ENCODE results near the gene GLIS1. TPM values are rescaled to one million over a fixed set of nuclear protein-coding genes. Genes with fewer than 3 reads are reported as not detected.

GLIS1 gene
- polyA plus RNA-seq, 1 donor from 2014 or later: not detected

DNA sequence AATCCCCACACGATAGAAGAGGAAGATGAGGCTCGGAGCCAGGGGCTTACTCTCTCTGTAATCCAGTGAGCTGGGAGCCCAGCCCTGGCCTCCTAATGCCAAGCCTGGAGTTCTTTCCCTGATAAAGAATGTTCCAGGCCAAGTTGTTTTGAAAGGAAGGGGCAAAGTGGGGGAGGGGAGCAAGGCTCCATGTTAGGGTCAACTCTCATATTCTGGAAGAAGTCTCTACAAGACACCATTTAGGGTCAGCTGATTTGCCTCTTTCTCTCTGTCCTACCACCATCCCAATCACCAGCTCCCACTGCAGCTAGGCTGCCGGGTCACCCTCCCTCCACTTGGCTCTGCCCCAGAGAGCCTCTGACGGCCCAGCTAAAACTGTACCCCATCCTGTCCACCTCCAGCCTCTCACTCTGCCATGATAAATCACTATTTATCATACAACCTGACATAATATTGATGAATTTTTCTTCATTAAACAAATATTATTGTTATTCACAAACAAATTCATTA, 95.0 kb downstream of the GLIS1 start:
- H3F3A ChIP-seq (ENCODE audit: insufficient read depth, low read length, poor library complexity, severe bottlenecking): no peaks in the 10 kb centered on the region
- no peaks in the 10 kb centered on the region for H3K27me3 ChIP-seq (ENCODE audit: insufficient read depth, low read depth, low read length)
- no peaks in the 10 kb centered on the region for H4K20me1 ChIP-seq (ENCODE audit: insufficient read depth)

DNA sequence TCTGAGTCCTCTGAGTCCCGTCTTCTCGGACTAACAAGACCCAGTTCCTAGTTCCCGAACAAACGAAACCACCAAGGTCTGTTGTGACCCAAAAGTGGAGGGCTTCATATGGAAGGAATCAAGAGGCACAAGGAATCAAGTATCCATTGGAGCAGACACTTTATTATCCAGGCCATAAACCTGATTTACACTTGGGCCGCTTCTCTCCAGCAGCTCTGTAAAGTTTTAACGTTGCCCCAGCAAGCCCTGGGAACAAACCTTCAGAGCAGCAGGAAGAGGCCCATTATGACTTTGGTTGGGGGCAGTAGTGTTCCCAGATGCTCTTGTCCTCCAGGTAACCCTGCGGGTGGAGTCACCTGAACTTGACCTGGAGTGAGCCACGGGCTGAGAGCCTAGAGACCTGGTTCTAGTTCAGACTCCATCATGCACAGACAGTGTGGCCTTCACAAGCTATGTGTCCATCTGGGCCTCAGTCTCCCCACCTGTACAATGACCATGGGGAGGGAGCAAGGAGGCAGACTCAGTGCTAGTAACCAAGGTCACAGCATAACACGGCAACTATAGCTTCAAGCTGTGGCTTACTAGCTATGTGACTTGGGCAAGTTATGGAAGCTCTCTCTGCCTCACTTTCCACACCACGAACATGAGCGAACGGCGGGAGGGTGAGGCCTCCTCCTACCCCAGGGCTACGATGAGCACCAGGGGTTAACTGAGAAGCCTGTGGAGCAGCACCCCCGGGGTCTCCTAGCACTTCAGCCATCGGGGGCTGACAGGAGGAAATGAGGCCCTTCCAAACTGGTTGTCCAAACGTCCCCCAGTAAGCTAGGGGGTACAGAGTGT, 95.7 kb downstream of the GLIS1 start:
- Histone ChIP-seq H3K79me2 (replicated peaks; ENCODE audit: insufficient read depth, low read length) (no peaks in the 10 kb centered on the region), H3K27ac (ENCODE audit: low read length) (no peak overlapping the region), H4K20me1 (ENCODE audit: insufficient read depth) (no peaks in the 10 kb centered on the region), H3K27me3 (ENCODE audit: insufficient read depth, low read depth, low read length) (no peaks in the 10 kb centered on the region), H3K9me2 (ENCODE audit: insufficient read depth, low read length) (no peaks in the 10 kb centered on the region), H2AFZ (ENCODE audit: low read depth, low read length) (no peak overlapping the region), H3K4me2 (ENCODE audit: low read length) (no peak overlapping the region), H3K36me3 (ENCODE audit: insufficient read depth, low read length) (no peaks in the 10 kb centered on the region), H3K9ac (ENCODE audit: low read length) (no peak overlapping the region), H3F3A (ENCODE audit: insufficient read depth, low read length, poor library complexity, severe bottlenecking) (no peaks in the 10 kb centered on the region), H3K9me3 (ENCODE audit: low read length) (no peaks in the 10 kb centered on the region), H3K4me3 (ENCODE audit: low read length) (no peak overlapping the region)
- no peak for TF ChIP-seq SMC3 (conservative IDR thresholded peaks at IDR 0.05; ENCODE audit: poor library complexity)
- no peak for TF ChIP-seq POLR2AphosphoS5 (IDR thresholded peaks at IDR 0.05)
- TF ChIP-seq RAD21 (conservative IDR thresholded peaks at IDR 0.05): no peak
- no peak for TF ChIP-seq EZH2 (IDR thresholded peaks at IDR 0.05; ENCODE audit: borderline replicate concordance, insufficient read depth, low read length, poor library complexity, severe bottlenecking)
- TF ChIP-seq MXI1 (conservative IDR thresholded peaks at IDR 0.05; ENCODE audit: poor library complexity, severe bottlenecking): no peak
- TF ChIP-seq, protein P1, sequence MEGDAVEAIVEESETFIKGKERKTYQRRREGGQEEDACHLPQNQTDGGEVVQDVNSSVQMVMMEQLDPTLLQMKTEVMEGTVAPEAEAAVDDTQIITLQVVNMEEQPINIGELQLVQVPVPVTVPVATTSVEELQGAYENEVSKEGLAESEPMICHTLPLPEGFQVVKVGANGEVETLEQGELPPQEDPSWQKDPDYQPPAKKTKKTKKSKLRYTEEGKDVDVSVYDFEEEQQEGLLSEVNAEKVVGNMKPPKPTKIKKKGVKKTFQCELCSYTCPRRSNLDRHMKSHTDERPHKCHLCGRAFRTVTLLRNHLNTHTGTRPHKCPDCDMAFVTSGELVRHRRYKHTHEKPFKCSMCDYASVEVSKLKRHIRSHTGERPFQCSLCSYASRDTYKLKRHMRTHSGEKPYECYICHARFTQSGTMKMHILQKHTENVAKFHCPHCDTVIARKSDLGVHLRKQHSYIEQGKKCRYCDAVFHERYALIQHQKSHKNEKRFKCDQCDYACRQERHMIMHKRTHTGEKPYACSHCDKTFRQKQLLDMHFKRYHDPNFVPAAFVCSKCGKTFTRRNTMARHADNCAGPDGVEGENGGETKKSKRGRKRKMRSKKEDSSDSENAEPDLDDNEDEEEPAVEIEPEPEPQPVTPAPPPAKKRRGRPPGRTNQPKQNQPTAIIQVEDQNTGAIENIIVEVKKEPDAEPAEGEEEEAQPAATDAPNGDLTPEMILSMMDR (IDR thresholded peaks at IDR 0.05; ENCODE audit: poor library complexity, severe bottlenecking): no peak
- TF ChIP-seq EP300 (conservative IDR thresholded peaks at IDR 0.05; ENCODE audit: poor library complexity, severe bottlenecking): no peak
- TF ChIP-seq, protein P2, sequence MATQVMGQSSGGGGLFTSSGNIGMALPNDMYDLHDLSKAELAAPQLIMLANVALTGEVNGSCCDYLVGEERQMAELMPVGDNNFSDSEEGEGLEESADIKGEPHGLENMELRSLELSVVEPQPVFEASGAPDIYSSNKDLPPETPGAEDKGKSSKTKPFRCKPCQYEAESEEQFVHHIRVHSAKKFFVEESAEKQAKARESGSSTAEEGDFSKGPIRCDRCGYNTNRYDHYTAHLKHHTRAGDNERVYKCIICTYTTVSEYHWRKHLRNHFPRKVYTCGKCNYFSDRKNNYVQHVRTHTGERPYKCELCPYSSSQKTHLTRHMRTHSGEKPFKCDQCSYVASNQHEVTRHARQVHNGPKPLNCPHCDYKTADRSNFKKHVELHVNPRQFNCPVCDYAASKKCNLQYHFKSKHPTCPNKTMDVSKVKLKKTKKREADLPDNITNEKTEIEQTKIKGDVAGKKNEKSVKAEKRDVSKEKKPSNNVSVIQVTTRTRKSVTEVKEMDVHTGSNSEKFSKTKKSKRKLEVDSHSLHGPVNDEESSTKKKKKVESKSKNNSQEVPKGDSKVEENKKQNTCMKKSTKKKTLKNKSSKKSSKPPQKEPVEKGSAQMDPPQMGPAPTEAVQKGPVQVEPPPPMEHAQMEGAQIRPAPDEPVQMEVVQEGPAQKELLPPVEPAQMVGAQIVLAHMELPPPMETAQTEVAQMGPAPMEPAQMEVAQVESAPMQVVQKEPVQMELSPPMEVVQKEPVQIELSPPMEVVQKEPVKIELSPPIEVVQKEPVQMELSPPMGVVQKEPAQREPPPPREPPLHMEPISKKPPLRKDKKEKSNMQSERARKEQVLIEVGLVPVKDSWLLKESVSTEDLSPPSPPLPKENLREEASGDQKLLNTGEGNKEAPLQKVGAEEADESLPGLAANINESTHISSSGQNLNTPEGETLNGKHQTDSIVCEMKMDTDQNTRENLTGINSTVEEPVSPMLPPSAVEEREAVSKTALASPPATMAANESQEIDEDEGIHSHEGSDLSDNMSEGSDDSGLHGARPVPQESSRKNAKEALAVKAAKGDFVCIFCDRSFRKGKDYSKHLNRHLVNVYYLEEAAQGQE (IDR thresholded peaks at IDR 0.05; ENCODE audit: borderline replicate concordance): no peak
- TF ChIP-seq TAF1 (IDR thresholded peaks at IDR 0.05; ENCODE audit: low read depth): no peak

More for the DNA sequence above, 95.0 kb downstream of the GLIS1 start:
- no peak overlapping the region for H3K9ac ChIP-seq (ENCODE audit: low read length)
- no peak overlapping the region for H3K4me3 ChIP-seq (ENCODE audit: low read length)
- no peaks in the 10 kb centered on the region for H3K79me2 ChIP-seq (replicated peaks; ENCODE audit: insufficient read depth, low read length)
- H3K9me2 ChIP-seq (ENCODE audit: insufficient read depth, low read length): no peaks in the 10 kb centered on the region
- no peak overlapping the region for H3K4me2 ChIP-seq (ENCODE audit: low read length)
- H3K27ac ChIP-seq (ENCODE audit: low read length): no peak overlapping the region
- no peaks in the 10 kb centered on the region for H3K9me3 ChIP-seq (ENCODE audit: low read length)
- TF ChIP-seq EP300 (conservative IDR thresholded peaks at IDR 0.05; ENCODE audit: poor library complexity, severe bottlenecking) (no peak), MXI1 (conservative IDR thresholded peaks at IDR 0.05; ENCODE audit: poor library complexity, severe bottlenecking) (no peak), RAD21 (conservative IDR thresholded peaks at IDR 0.05) (no peak), POLR2AphosphoS5 (IDR thresholded peaks at IDR 0.05) (no peak), TAF1 (IDR thresholded peaks at IDR 0.05; ENCODE audit: low read depth) (no peak), SMC3 (conservative IDR thresholded peaks at IDR 0.05; ENCODE audit: poor library complexity) (no peak)
- no peaks in the 10 kb centered on the region for H3K36me3 ChIP-seq (ENCODE audit: insufficient read depth, low read length)
- H2AFZ ChIP-seq (ENCODE audit: low read depth, low read length): no peak overlapping the region

Data from neural cell (in vitro differentiated cells).